NB4 (cell line): ENCODE measurements around the gene CCDC14.

Experiments used
- POLR2A ChIP-seq: IDR thresholded peaks from 2 replicates; pipeline ENCODE4 v1.6.1; 2011; ENCODE audit warnings: mild to moderate bottlenecking; ENCODE audit not compliant: insufficient read length; ENCODE audit errors: extremely low read depth
- TF ChIP-seq, protein P1 (sequence below): IDR thresholded peaks from one replicate; pipeline ENCODE4 v1.5.1; 2012; ENCODE audit warnings: low read depth, low read length

DNA sequence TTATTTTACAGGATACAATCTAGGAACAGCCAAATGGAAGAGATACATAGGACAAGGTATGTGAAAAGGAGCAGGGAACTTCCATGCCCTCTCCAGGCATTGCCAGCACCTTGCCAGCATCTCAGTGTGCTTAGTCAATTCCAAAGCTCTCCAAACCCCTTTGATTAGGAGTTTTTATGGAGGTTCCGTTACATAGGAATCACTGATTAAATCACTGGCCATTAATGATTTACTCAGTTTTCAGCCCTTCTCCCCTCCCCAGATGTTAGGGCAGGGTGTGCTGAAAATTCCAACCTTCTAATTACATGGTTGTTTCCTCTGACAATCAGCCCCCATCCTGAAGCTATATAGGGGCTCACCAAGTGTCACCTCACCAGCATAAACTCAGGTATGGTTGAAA lies 88.4 kb downstream of the CCDC14 start:
- TF ChIP-seq, protein P1, sequence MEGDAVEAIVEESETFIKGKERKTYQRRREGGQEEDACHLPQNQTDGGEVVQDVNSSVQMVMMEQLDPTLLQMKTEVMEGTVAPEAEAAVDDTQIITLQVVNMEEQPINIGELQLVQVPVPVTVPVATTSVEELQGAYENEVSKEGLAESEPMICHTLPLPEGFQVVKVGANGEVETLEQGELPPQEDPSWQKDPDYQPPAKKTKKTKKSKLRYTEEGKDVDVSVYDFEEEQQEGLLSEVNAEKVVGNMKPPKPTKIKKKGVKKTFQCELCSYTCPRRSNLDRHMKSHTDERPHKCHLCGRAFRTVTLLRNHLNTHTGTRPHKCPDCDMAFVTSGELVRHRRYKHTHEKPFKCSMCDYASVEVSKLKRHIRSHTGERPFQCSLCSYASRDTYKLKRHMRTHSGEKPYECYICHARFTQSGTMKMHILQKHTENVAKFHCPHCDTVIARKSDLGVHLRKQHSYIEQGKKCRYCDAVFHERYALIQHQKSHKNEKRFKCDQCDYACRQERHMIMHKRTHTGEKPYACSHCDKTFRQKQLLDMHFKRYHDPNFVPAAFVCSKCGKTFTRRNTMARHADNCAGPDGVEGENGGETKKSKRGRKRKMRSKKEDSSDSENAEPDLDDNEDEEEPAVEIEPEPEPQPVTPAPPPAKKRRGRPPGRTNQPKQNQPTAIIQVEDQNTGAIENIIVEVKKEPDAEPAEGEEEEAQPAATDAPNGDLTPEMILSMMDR, result no peak
- no peak for TF ChIP-seq POLR2A
